Right renal pelvis (tissue), 4 donors: Measurements from ENCODE around the gene CPT2. TPM values are rescaled to one million over a fixed set of nuclear protein-coding genes. Genes with fewer than 3 reads are reported as not detected.

Experiments
- DNase-seq, 4 donors: peaks; one replicate each; pipeline ENCODE4 v3.0.0-alpha.2; 2013; ENCODE audit warnings: low read depth in 4 of 4, low spot score in 3 of 4, missing footprints in 1 of 4
- polyA plus RNA-seq, 4 donors: library from polyadenylated mRNA; unstranded; fragments of 120-200 nt; gene quantifications; one replicate each; pipeline ENCODE4 v1.2.1, GENCODE V29; 2013; ENCODE audit not compliant: insufficient read length in 4 of 4

The CPT2 gene
- 10 to 100 TPM; 27.4 to 33.8 (median 30.3) TPM for polyA plus RNA-seq

- peak; percentile 77 to 83 (median 80) for DNase-seq
Measured at GRCh38 chr1:53196485-53197290, at the start of gene CPT2. Gene CPT2, plus strand, starts transcription at chr1:53196824. Its CDS starts 120 bp downstream, at chr1:53196944.

GRCh38 chr1:53147174-53147573 lies 49.5 kb upstream of the CPT2 start:
- no peak for DNase-seq

GRCh38 chr1:53148123-53148522 lies 48.5 kb upstream of the CPT2 start:
- no peak for DNase-seq

- DNase-seq: no peak
Measured at GRCh38 chr1:53153752-53154151, 42.9 kb upstream of the CPT2 start.

GRCh38 chr1:53154859-53155438 lies 41.7 kb upstream of the CPT2 start:
- DNase-seq: no peak

- no peak for DNase-seq
Measured at GRCh38 chr1:53155534-53155933, 41.1 kb upstream of the CPT2 start.

- no peak for DNase-seq
Measured at GRCh38 chr1:53155945-53156344, 40.7 kb upstream of the CPT2 start.

GRCh38 chr1:53156783-53157182 lies 39.8 kb upstream of the CPT2 start:
- no peak for DNase-seq

- DNase-seq: no peak
Measured at GRCh38 chr1:53158900-53159299, 37.7 kb upstream of the CPT2 start.

- DNase-seq: no peak
Measured at GRCh38 chr1:53160924-53161378, 35.7 kb upstream of the CPT2 start.

- no peak for DNase-seq
Measured at GRCh38 chr1:53162621-53163020, 34.0 kb upstream of the CPT2 start.

GRCh38 chr1:53163291-53163768 lies 33.3 kb upstream of the CPT2 start:
- no peak for DNase-seq

GRCh38 chr1:53165408-53165961 lies 31.1 kb upstream of the CPT2 start:
- no peak for DNase-seq

GRCh38 chr1:53166366-53166765 lies 30.3 kb upstream of the CPT2 start:
- no peak for DNase-seq

GRCh38 chr1:53166912-53167311 lies 29.7 kb upstream of the CPT2 start:
- DNase-seq: no peak

GRCh38 chr1:53172426-53173128 lies 24.0 kb upstream of the CPT2 start:
- DNase-seq: no peak

- DNase-seq: no peak
Measured at GRCh38 chr1:53174971-53175913, 21.4 kb upstream of the CPT2 start.

GRCh38 chr1:53176452-53177208 lies 20.0 kb upstream of the CPT2 start:
- no peak for DNase-seq

GRCh38 chr1:53180226-53180625 lies 16.4 kb upstream of the CPT2 start:
- DNase-seq: no peak
